OCI-LY3 (cell line): Measurements from ENCODE around the gene ZNF175.

Experiments used
- EZH2phosphoT487 ChIP-seq: fragments of 200-600 bp; shearing (Covaris generic); IDR thresholded peaks from 2 replicates; pipeline ENCODE4 v1.6.1; 2018; ENCODE audit warnings: antibody characterized with exemption, mixed run types, low read depth
- TF ChIP-seq, protein P1 (sequence below): fragments of 200-600, 300-600 bp; sonication (generic); IDR thresholded peaks from 2 replicates; pipeline ENCODE4 v1.5.1; 2014; ENCODE audit warnings: antibody characterized with exemption, low read length, low read depth

DNA sequence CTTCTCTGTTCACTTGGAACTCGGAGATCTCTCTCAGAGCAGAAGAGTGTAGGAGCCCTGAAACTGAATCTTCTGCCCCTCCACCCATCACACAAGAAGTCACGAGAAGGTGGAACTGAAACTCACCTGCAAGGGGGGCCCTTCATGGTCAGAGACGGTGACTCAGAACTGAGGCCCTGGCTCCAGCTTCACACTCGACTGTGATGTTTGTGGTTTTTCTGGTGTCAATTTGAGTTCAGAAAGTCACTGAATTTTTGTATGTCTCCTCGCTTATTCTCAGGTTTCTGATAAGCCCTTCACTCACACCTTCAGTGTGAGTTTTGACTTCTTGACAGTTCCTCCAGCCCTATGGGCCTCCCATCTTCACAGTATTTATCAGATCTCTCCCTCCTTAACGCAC lies 36.0 kb downstream of the ZNF175 start:
- TF ChIP-seq, protein P1, sequence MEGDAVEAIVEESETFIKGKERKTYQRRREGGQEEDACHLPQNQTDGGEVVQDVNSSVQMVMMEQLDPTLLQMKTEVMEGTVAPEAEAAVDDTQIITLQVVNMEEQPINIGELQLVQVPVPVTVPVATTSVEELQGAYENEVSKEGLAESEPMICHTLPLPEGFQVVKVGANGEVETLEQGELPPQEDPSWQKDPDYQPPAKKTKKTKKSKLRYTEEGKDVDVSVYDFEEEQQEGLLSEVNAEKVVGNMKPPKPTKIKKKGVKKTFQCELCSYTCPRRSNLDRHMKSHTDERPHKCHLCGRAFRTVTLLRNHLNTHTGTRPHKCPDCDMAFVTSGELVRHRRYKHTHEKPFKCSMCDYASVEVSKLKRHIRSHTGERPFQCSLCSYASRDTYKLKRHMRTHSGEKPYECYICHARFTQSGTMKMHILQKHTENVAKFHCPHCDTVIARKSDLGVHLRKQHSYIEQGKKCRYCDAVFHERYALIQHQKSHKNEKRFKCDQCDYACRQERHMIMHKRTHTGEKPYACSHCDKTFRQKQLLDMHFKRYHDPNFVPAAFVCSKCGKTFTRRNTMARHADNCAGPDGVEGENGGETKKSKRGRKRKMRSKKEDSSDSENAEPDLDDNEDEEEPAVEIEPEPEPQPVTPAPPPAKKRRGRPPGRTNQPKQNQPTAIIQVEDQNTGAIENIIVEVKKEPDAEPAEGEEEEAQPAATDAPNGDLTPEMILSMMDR, result no peak
- peak; percentile 97 for TF ChIP-seq EZH2phosphoT487
